Renal cortical epithelial cell (primary cell): ENCODE measurements around the gene ABHD3. TPM values are rescaled to one million over a fixed set of nuclear protein-coding genes. Genes with fewer than 3 reads are reported as not detected.
A peak's percentile ranks its signal among the peaks of the same experiment; 100 is the strongest.
"Not testable (repeated sequence)": the region's sequence is repeated elsewhere in the genome, so short reads cannot be mapped to it uniquely, and the experiment has no call there.

ENCODE experiments used
- DNase-seq: peaks from one replicate; pipeline ENCODE4 v3.0.0-alpha.2; 2011; ENCODE audit warnings: low read depth
- total RNA-seq: library from RNA; depleted of rRNA; stranded (reverse); fragments of >200 nt; gene quantifications from 2 replicates; pipeline ENCODE4 v1.2.3, GENCODE V29; 2014

The ABHD3 gene
- total RNA-seq, 1 donor from 2014 or later: 15.7 TPM

DNA sequence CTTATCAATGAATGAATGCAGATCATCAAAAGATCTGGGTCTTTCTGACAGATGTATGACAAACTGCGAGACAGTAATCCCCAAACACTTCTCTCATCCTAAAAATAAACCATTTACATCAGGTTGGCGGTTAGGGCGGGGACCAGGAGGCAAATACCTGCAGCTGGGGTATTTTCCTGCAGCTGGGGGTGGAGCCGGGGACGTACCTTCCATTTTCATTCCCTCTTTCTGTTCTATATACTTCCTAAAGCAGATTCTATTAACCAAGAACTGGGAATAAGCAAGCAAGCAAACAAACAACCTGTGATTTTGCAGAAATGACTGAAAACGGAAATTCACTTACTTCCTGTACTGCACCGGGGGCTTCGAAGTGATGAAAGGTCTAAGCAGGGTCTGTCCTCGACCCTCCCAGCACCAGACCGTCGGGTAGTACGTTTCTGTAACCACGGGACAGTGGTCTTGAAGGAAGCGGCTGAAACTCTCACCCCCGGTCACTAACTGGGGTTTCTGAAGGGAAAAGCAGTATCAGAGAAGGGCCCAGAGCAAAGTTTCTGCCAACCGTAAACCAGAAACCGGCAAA is 1.2 kb downstream of the ABHD3 start:
- DNase-seq: no peak

DNA sequence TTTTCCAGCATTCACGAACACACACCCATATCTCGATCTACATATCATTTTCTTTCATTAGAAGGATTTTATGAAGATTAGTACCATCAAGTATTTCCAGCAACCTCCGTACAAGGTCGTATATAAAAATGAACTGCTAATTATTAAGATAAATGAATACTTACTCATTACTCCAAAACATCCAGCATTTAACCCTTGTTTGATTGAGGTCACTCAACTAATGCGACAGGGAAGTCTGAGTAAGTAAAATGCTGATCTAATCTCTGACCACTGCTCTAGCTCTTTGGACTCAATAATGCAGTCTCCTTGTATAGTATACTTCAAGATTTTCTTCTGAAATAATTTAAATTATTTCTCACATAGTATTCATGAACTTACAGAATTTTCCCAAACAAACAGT is 2.0 kb downstream of the ABHD3 start:
- no peak for DNase-seq

DNA sequence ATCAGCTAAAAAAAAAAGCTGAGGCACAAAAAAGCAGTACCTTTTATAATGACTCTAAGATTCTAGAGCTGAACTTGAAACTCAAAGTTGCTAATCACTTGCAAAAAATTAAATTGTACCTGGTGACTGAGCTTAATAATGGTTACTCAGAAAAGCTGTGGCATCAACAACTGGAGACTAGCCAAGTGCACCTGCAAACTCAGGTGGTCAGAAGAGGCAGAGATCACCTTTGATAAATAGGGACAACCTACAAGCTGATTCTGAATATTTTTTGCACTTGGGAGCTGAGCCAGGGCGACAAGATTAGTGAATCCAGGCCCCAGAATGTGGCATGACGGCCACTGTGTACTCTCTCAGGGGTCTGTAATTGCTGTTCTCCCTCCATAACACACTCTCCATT is 3.0 kb downstream of the ABHD3 start:
- no peak for DNase-seq

DNA sequence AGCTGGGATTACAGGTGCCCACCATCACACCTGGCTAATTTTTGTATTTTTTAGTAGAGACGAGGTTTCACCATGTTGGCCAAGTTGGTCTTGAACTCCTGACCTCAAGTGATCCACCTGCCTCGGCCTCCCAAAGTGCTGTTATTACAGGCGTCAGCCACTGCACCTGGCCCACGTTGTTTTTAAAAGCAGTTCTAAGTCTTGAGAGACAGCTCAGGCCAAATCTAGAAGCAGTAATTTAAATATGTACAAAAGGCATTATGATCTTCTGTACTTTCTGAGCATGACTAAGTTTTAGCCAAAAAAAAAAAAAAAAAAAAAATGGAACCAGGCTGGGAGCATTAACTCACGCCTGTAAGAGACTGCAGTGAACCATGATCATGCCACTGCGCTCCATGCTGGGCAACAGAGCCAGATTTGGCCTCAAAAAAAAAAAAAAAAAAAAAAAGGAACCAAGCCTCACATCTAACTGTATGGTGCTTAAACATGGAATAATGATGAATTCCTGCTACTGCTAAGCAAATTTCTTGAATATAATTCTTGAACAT is 4.0 kb downstream of the ABHD3 start:
- no peak for DNase-seq

DNA sequence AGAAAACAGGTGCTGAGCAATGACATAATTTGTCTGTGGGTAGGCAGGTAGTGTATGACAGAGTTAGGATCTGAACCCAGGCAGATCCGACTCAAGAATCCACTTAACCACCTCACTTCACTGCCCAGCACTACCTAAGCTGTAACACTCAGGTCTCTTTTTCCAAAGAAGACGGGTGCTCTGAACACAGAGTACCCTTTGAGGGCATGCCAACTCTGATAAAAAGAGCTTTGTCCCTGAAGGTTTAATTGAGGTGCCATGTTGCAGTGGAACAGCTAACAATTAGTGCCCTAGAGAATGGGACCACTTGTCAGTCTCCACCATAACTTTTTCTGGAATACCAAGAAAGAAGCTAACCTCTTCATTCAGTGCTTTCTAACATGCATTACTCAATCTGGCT is 11.3 kb downstream of the ABHD3 start:
- DNase-seq: no peak

DNA sequence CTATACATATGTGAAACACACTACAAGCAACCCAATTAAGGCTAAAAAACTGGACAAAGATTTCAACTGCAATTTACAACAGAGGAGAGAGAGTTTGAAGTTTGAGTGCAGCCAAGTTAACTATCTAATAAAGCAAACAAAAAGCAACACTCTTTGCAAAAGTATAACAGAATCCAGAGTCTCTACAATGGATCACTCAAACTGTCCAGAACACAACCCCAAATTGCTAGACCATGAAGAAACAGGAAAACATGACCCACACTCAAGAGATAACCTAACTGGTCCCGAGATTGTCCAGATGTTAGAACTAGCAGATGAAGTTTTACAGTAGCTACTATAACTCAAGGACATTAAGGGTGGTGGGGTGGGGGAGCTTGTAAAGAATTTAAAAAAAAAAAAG is 14.8 kb downstream of the ABHD3 start:
- no peak for DNase-seq

DNA sequence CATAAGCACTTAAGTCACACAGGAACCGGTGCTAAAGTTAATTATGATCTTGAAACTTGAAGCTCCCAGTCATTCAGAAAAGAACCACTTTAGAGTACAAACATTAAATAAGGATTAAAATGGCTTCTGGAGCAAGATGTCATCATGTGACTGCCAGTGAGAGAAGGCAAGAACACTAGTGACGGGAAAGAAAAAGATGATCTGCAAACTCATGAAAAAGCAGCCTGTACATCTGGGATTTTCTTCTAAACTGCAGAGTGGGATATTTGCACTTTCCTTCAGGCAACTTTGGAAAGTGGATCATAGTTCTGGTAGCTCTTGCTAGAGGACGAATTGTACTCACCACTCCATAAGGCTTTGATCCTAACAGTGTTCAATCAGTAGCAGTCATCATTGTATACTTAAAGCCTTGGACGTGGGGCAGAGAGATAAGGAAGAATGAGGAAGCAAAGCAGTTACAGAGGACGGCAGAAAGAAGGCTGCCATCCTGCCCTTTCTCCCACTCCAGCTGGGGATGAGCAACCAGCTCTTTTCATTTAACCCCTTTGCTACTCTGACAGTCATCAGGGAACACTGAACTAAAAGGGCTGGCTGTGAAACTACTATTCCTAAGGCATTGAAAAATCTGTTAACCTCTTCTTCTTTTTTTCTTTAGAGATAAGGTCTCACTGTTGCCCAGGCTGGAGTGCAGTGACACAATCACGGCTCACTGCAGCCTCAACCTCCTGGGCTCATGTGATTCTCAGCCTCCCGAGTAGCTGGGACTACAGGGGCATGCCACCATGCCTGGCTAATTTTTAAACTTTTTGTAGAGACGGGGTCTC is 18.1 kb downstream of the ABHD3 start:
- DNase-seq: no peak

DNA sequence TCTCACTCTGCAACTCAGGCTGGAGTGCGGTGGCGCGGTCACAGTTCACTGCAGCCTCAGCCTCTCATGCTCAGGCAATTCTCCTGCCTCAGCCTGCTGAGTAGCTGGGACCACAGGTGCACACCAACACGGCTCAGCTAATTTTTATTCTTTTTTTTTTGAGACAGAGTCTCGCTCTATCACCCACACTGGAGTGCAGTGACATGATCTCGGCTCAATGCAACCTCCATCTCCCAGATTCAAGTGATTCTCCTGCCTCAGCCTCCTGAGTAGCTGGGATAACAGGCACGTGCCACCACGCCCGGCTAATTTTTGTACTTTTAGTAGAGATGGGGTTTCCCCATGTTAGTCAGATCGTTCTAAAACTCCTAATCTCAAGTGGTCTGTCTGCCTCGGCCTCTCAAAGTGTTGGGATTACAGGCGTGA is 19.0 kb downstream of the ABHD3 start:
- DNase-seq: not testable (repeated sequence)

DNA sequence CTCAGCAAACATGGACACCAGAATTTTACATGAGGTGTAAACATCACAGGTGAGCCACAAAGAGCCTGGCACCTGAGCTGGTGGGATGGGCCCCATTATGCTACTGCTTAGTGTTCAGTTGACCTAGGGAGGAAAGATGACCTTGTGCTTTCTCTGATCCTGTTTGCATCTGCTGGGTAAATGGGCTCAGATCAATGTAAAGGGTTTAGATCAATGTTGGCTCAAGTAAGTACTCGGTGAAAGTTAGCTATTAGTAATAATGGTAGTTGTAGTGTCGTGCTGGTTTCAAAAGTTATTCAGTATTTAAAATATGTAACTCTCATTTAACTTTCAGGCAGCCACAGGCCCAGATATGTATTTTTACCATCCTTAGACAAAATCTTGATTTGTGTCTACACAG is 19.8 kb downstream of the ABHD3 start:
- DNase-seq: no peak

DNA sequence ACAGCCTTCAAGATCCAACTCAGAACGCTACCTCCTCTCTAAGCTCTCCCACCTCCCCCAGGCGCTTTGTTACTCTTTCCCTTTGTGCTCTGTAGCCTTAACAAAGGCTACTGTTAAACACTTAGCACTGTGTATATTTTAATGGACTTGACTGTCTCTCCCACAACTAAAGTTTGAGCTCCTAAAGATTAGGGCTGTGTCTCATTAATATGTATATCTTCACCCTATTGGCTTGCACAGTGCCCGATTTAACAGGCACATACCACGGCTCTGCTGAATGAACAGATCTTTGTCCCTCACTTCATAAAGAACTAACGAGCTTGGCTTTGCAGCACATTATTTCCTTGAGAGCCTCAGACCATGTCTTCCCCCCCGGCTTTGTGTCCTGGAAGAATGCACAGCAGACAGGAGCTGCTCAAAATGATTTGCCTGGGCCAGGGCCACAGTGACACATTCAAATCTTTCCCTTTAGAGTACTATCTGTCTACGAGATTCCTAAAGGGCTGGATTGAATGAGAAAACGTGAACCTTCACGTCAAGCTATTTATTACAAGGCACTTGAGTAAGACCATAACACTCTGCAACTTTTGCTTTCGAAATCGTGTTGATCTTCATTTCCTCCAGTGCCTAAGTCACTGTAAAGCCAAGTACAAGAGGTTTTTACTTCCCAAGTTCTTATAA is 22.1 kb downstream of the ABHD3 start:
- peak; percentile 92 for DNase-seq

DNA sequence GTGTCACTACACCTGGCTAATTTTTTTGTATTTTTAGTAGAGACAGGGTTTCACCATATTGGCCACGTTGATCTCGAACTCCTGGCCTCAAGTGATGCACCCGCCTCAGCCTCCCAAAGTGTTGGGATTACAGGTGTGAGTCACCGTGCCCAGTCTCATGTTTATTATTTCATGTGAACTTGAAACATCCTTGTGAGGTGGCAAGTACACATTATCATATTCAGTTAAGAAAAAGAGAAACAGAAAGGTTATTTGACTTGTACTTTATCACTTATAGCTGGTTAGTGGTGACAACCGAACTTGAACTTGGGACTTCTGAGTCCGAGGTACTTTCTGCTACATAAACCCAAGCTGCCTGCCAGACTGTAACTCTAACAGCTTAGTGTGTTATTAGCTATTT is 24.4 kb downstream of the ABHD3 start:
- DNase-seq: no peak

DNA sequence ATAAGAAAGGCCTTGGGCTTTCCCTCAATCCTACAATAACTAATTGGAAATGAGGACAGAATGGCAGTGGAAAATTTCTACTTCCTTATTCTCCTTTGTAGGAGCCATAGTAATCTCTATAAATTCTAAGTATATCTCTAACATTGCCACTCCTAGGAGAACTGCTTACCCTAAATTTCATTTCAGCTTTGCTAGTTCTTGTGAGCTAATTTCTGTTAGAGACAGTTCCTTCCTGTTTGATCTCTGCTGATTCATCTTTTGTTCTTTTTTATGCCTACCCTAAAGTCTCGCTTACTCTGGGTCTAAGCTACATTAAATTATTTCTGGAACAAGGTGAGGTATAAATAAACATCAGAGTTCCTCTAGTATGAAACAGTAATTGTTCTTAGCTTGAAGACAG is 25.7 kb downstream of the ABHD3 start:
- DNase-seq: no peak

DNA sequence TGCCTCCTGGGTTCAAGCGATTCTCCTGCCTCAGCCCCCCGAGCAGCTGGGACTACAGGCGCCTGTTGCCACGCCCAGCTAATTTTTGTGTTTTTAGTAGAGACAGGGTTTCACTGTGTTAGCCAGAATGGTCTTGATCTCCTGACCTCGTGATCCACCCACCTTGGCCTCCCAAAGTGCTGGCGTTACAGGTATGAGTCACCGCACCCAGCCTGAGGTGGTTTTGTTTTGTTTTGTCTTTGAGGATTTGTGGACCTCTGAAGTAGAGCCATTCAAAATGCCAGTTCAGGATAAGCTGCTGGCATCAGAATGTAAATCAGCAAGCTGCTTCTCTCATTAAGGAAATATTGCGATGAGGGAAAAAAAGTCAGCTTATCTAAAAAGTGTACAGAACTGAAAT is 29.2 kb downstream of the ABHD3 start:
- DNase-seq: peak; percentile 86

DNA sequence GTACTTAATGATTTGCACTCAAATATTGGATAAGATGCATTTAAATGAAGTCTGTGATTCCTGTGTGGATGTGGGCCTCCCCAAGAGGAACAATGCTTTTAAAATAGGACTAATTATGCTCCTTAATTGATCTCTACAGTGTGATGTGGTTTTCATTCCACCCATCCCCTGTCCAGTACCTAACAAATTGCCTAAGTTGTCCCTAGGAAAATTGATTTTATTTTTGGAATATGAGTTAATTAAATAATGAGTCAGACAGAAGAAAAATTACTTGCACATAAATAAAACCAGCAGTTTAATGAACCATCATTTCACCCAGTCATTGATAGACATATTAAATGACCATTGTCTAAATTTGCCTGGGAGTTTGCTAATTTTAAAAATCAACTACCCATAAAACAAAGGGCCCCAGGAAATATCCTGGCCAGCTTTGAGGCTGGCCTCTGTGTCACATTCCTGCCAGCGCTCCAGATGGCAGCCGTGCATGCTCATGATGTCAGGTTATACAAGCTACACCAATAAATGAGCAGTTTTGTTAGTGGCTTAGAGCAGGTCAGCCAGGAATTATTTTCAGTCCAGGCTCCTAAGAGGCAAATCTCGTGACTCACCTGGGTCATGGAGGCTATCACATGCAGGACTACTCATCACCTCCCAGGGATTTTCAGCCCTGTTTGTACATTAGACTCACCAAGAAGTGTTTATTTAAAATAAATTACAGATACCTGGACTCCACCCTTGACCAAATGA is 31.9 kb downstream of the ABHD3 start:
- DNase-seq: peak; percentile 94

DNA sequence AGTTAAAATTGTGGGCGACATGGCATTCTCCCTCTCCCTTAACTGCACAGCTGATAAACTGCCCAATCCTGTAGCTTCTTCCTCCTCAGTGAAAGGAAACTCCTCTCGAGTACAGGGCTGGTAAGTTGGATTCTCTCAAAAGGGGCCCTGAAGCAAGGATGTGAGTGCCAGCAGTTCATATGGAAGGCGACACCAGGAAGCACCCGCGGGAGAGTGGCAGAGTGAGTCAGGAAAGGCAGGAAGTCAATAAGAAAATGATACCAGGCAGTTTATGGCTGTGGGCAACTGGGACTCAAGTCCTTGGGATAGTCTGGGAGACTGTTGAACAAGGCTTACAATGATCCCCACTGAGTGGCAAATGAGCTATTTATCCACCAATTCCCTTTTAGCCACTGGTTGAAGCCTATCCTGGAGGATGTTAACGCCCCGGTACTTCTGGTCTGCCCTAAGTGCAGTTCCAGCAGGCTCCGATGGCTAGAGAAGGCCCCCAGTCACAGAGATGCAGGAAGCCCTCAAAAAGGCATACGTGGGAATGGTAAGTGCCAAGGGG is 34.8 kb downstream of the ABHD3 start:
- peak; percentile 43 for DNase-seq

DNA sequence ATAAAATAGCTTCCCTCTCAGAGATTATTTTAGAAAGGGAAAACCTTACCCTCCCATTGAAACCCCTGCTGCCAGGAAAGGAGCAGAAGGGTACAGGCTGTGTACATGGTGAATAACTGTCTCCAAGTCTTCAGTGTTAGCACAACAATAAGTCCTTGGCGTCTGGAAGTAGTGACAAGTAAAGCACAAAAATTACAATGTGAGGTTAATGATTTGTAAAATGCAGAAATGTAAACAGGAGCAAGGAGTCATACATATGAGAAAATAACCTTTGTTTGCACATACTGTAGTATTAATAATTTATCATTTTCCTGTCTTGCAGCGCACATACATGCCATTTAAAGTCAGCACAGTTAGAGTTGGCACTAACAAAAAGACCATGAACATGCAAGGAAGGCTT is 40.5 kb downstream of the ABHD3 start:
- peak; percentile 38 for DNase-seq

DNA sequence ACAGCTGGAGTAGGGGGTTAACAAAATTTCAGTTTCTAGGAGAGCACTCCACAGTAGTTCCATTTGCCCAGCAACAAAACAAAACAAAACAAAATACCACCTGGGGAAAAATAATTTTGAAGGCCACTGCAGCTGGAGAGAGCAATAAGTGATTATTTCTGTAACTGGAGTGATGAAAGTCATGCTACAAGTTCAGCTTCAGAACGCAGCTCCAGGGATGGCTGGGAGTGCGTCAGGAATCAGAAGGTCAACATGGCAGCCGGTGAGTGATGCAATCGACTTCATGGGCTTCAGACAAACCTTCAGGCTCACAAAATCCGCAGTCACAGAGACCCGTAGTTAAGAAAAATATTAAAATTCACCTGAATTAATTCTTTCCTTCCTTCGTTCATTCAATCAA is 41.0 kb downstream of the ABHD3 start:
- DNase-seq: no peak

DNA sequence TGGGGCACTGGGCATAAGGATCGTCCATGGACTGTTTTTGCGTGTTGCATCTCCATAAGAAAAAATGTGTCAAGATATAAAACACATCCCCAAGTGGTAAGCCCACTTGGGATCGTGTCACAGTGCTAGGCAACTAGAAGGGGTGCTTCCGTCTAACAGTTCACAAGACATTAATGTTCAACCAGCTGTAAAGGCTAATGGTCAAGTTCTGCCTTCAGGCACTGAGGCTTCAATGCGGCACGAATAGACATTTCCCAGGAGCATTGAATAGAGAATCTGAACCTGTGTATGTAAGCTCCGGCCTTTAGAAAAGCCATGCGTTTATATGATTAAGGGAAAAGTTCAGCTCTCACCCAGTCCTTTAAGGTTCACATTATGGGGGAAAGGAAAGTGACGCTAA is 42.0 kb downstream of the ABHD3 start:
- peak; percentile 68 for DNase-seq

DNA sequence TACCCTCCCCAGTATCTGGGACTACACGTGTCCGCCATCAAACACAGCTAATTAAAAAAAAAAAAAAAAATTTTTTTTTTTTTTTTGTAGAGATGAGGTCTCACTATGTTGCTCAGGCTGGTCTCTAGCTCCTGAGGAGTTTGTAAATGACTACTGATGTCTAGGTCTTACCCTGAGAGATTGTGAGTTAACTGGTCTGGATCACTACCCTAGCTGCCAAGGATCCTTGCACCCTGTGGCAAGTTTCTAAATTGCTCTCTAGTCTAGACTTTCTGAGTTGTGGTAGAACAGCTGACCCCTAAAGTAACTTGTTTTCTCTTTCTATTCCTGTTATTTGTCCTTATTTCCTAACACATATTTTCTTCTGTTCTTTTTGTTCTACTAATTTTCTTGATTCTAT is 44.5 kb downstream of the ABHD3 start:
- no peak for DNase-seq

DNA sequence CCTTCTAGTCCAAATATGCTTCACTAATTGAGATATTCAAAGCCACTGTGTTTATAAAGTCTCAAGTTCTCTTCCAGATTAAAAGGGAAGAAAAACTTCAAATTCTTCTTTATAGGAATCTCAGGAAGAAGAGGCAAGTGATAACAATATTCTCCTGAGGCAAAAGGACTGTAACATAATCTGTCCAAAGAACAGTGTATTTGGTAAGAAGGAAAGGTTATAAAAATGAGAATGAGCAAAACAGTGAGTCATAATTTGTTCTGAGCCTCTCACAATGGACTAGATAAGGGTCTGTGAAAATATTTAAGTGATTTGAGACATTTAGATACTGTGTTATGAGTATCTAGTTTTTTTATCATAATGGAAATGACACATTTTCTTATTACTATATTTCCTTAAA is 48.2 kb downstream of the ABHD3 start:
- DNase-seq: no peak

DNA sequence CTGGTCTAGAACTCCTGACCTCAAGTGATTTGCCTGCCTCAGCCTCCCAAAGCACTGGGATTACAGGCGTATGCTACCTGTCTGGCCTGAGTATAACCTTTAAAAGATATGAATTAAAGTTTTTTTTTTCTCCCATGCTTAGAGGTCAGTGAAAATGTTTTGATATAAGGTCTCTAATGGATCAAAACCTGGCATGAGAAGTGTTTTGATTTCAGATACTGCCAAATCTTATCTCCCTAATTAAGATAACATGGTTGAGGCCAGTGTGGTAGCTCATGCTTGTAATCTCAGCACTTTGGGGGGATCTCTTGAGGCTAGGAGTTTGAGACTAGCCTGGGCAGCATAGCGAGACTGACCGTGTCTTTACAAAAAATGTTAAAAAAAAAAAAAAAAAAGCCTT is 51.2 kb downstream of the ABHD3 start:
- no peak for DNase-seq

DNA sequence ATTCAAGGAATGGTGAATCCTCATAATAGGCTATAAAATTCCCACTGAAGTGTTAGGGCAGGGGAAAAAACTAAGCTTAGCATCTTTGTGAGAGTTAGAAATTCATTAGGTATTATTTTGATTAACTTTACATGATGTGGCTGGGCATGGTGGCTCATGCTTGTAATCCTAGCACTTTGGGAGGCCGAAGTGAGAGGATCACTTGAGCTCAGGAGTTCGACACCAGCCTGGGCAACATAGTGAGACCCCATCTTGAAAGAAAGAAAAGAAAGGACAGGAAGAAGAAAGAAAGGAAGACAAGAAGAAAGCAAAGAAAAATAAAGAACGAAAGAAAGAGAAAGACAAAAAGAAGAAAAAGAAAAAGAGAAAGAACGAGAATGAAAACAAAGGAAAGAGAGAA is 52.5 kb downstream of the ABHD3 start:
- no peak for DNase-seq
